Glutamatergic neuron (in vitro differentiated cells): ENCODE results near the gene SLC35F6. TPM values are rescaled to one million over a fixed set of nuclear protein-coding genes. Genes with fewer than 3 reads are reported as not detected.

ENCODE experiments used
- DNase-seq: peaks from one replicate; pipeline ENCODE4 v3.0.0; 2022
- H3K27ac Mint-ChIP-seq: one replicate; pipeline ENCODE4 v1.8.0; 2020; ENCODE audit warnings: mild to moderate bottlenecking, mixed read lengths, inconsistent platforms; ENCODE audit not compliant: unreplicated experiment
- H3K27me3 Mint-ChIP-seq: one replicate; pipeline ENCODE4 v1.8.0; 2020; ENCODE audit warnings: mild to moderate bottlenecking, moderate library complexity, mixed read lengths, inconsistent platforms; ENCODE audit not compliant: unreplicated experiment
- H3K36me3 Mint-ChIP-seq: one replicate; pipeline ENCODE4 v1.8.0; 2020; ENCODE audit warnings: mild to moderate bottlenecking, mixed read lengths, inconsistent platforms; ENCODE audit not compliant: unreplicated experiment
- H3K4me1 Mint-ChIP-seq: one replicate; pipeline ENCODE4 v1.8.0; 2020; ENCODE audit warnings: mild to moderate bottlenecking, low read depth, mixed read lengths, inconsistent platforms; ENCODE audit not compliant: unreplicated experiment
- H3K4me3 Mint-ChIP-seq: one replicate; pipeline ENCODE4 v1.8.0; 2020; ENCODE audit warnings: mild to moderate bottlenecking, mixed read lengths, inconsistent platforms; ENCODE audit not compliant: unreplicated experiment
- H3K9me3 Mint-ChIP-seq: one replicate; pipeline ENCODE4 v1.8.0; 2020; ENCODE audit warnings: mild to moderate bottlenecking, moderate library complexity, mixed read lengths, inconsistent platforms; ENCODE audit not compliant: unreplicated experiment
- CTCF ChIP-seq: fragments of 200-600 bp; sonication (generic); IDR thresholded peaks from one replicate; pipeline ENCODE4 v1.5.0; 2021; ENCODE audit not compliant: partially characterized antibody, unreplicated experiment
- total RNA-seq: library from RNA; stranded (reverse); fragmentation: NEBNext Ultra II Directional; extraction: Animal tissue kit (Norgen Biotek cat#: 25700); gene quantifications from one replicate; pipeline ENCODE4 v1.2.1, GENCODE V29; 2021; ENCODE audit not compliant: unreplicated experiment

Gene SLC35F6
- total RNA-seq, 1 donor from 2014 or later, result 28.8 TPM

GRCh38 chr2:26722328-26722727, 41.8 kb upstream of the SLC35F6 start:
- H3K36me3 Mint-ChIP-seq, result no peaks in the 10 kb centered on the region
- no peaks in the 10 kb centered on the region for H3K27me3 Mint-ChIP-seq
- H3K27ac Mint-ChIP-seq, result no peak overlapping the region
- no peak for DNase-seq
- peaks cover 7% of the 10 kb centered on the region for H3K4me1 Mint-ChIP-seq
- no peak for TF ChIP-seq CTCF
- no peak overlapping the region for H3K4me3 Mint-ChIP-seq
- peaks cover 9% of the 10 kb centered on the region for H3K9me3 Mint-ChIP-seq

GRCh38 chr2:26722911-26723310, 41.2 kb upstream of the SLC35F6 start:
- H3K36me3 Mint-ChIP-seq, result no peaks in the 10 kb centered on the region
- no peak for DNase-seq
- H3K27ac Mint-ChIP-seq, result no peak overlapping the region
- H3K4me1 Mint-ChIP-seq, result peaks cover 7% of the 10 kb centered on the region
- peaks cover 9% of the 10 kb centered on the region for H3K9me3 Mint-ChIP-seq
- no peak overlapping the region for H3K4me3 Mint-ChIP-seq
- no peak for TF ChIP-seq CTCF
- no peaks in the 10 kb centered on the region for H3K27me3 Mint-ChIP-seq

- Mint-ChIP-seq H3K27ac (no peak overlapping the region), H3K27me3 (no peaks in the 10 kb centered on the region), H3K4me1 (peaks cover 7% of the 10 kb centered on the region), H3K36me3 (no peaks in the 10 kb centered on the region), H3K4me3 (no peak overlapping the region), H3K9me3 (peaks cover 9% of the 10 kb centered on the region)
- no peak for TF ChIP-seq CTCF
- DNase-seq, result no peak
Observed at GRCh38 chr2:26723475-26723874, 40.6 kb upstream of the SLC35F6 start.

- no peaks in the 10 kb centered on the region for H3K36me3 Mint-ChIP-seq
- no peak for DNase-seq
- no peak overlapping the region for H3K27ac Mint-ChIP-seq
- H3K4me1 Mint-ChIP-seq, result peaks cover 7% of the 10 kb centered on the region
- H3K9me3 Mint-ChIP-seq, result peaks cover 9% of the 10 kb centered on the region
- H3K4me3 Mint-ChIP-seq, result no peak overlapping the region
- TF ChIP-seq CTCF, result no peak
- no peaks in the 10 kb centered on the region for H3K27me3 Mint-ChIP-seq
Observed at GRCh38 chr2:26723991-26724750, 39.9 kb upstream of the SLC35F6 start.

GRCh38 chr2:26724784-26725520, 39.1 kb upstream of the SLC35F6 start:
- Mint-ChIP-seq H3K27ac (no peak overlapping the region), H3K36me3 (no peaks in the 10 kb centered on the region), H3K27me3 (no peaks in the 10 kb centered on the region), H3K4me3 (no peak overlapping the region), H3K9me3 (peaks cover 9% of the 10 kb centered on the region), H3K4me1 (peaks cover 7% of the 10 kb centered on the region)
- TF ChIP-seq CTCF, result no peak
- DNase-seq, result no peak
